Psoas muscle (tissue), 8 donors: ENCODE data around the gene HOXA9. TPM values are rescaled to one million over a fixed set of nuclear protein-coding genes. Genes with fewer than 3 reads are reported as not detected.
A peak's percentile ranks its signal among the peaks of the same experiment; 100 is the strongest.

Experiments used
- ATAC-seq, 4 donors: fragments of 200-7000 bp; cut with Tn5 transposase; one replicate each; pipeline ENCODE4 v1.9.1; 2020; ENCODE audit warnings: moderate library complexity in 3 of 4, mild to moderate bottlenecking in 2 of 4
- DNase-seq, 2 donors: peaks; one replicate each; pipeline ENCODE4 v3.0.0-alpha.2; 2020
- H3K27ac ChIP-seq: fragments of 200-600 bp; one replicate; pipeline ENCODE4 v1.8.0; 2022
- H3K27me3 ChIP-seq, 3 donors: fragments of 200-600 bp in 1 of 3; one replicate each; pipeline versions ENCODE4 v1.6.1 to v1.8.0; 2013 to 2022; ENCODE audit warnings: low read length in 2 of 3, mild to moderate bottlenecking in 2 of 3, moderate library complexity in 1 of 3; ENCODE audit not compliant: insufficient read depth in 3 of 3
- H3K36me3 ChIP-seq, 2 donors: fragments of 200-600 bp in 1 of 2; one replicate each; pipeline versions ENCODE4 v1.6.1 to v1.8.0; 2013 to 2022; ENCODE audit warnings: low read depth in 1 of 2, mild to moderate bottlenecking in 1 of 2, moderate library complexity in 1 of 2; ENCODE audit not compliant: insufficient read depth in 1 of 2
- H3K4me1 ChIP-seq: fragments of 200-600 bp; one replicate; pipeline ENCODE4 v1.8.0; 2022
- H3K4me3 ChIP-seq: fragments of 200-600 bp; one replicate; pipeline ENCODE4 v1.8.0; 2022; ENCODE audit warnings: mild to moderate bottlenecking
- H3K9me3 ChIP-seq: fragments of 200-600 bp; one replicate; pipeline ENCODE4 v1.8.0; 2022
- WGBS, 3 donors: extraction: QIAGEN DNeasy Blood & Tissue Kit; methylation state at CpG; one replicate each; pipeline versions ENCODE4 v1.1.6 to v1.1.7; 2013; 5-methylcytosine and 5-hydroxymethylcytosine counted together
- intact Hi-C, 2 donors: fragments of 100-400 bp; cut with DNase I; formaldehyde crosslinking; loops; one replicate each; pipeline versions ENCODE4 v1.11.0 to v1.14.2; 2022
- polyA plus RNA-seq, 3 donors: library from polyadenylated mRNA; stranded (reverse); fragments of 200-250 nt; gene quantifications; one replicate each; pipeline ENCODE4 v1.2.3, GENCODE V29; 2013
- total RNA-seq, 4 donors: library from RNA; stranded (reverse); fragmentation: NEBNext Ultra II Directional in 2 of 4; extraction: Animal tissue kit (Norgen Biotek cat#: 25700) in 2 of 4; gene quantifications; one replicate each; pipeline versions ENCODE4 v1.2.1 to v1.2.4, GENCODE V29; 2021 to 2023
- TF ChIP-seq, protein P1 (sequence below): fragments of 200-600 bp; IDR thresholded peaks from one replicate; pipeline ENCODE4 v1.8.0; 2022; ENCODE audit warnings: antibody characterized with exemption
- donor health status: healthy with polysubstance abuse.
- donor health status: DM: no; HTN: no; CAD: no; lungs with moderate emphysema.
- donor health status: Bipolar disorder and iron deficiency.
- donor health status: healthy.
- donor health status: DM: yes; HTN: yes; CAD: no.
- donor health status: DM: no; HTN: no; CAD: no.
- donor health status: DM: no; HTN: no; CAD: no.
- donor health status: DM: yes; HTN: yes; CAD: no.

Gene HOXA9
- total and polyA plus RNA-seq, 7 donors, result 0.81 to 55.9 (median 16.0) TPM; not detected in 1

DNA sequence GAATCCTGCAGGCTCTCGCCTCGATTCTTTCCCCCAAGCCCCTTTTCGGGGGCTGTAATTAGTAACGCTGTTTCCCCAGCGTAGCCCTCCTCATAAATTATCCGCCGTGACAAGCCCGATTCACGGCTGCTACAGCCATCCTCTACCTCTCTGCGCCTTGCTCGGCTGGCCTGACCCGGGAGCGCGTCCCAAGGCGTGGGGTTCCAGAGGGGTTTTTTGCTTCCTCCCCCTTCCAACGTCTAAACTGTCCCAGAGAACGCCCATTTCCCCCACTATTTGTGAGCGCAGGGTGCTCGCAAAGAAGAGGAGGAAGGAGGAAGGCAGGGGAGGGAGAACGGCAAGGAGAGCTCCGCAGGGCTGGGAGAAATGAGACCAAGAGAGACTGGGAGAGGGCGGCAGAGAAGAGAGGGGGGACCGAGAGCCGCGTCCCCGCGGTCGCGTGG is 22.7 kb downstream of the HOXA9 start:
- H3K4me1 ChIP-seq, result peaks cover 19% of the 10 kb centered on the region
- H3K27ac ChIP-seq, result peak overlapping the region; percentile 83
- no peaks in the 10 kb centered on the region for H3K9me3 ChIP-seq
- intact Hi-C loops, result loop anchor here in 1 of 2 donors (5.0 to 10.0 kb wide), 2 partner anchors 285 to 748 kb away; no protein-coding TSS in a partner anchor
- 50 to 63% (median 61%) methylated on average over 29 of the region's 29 CpGs for WGBS, 3 donors
- DNase-seq, result peak in 1 of 2 donors; percentile 41
- no peaks in the 10 kb centered on the region for H3K27me3 ChIP-seq
- TF ChIP-seq, protein P1, sequence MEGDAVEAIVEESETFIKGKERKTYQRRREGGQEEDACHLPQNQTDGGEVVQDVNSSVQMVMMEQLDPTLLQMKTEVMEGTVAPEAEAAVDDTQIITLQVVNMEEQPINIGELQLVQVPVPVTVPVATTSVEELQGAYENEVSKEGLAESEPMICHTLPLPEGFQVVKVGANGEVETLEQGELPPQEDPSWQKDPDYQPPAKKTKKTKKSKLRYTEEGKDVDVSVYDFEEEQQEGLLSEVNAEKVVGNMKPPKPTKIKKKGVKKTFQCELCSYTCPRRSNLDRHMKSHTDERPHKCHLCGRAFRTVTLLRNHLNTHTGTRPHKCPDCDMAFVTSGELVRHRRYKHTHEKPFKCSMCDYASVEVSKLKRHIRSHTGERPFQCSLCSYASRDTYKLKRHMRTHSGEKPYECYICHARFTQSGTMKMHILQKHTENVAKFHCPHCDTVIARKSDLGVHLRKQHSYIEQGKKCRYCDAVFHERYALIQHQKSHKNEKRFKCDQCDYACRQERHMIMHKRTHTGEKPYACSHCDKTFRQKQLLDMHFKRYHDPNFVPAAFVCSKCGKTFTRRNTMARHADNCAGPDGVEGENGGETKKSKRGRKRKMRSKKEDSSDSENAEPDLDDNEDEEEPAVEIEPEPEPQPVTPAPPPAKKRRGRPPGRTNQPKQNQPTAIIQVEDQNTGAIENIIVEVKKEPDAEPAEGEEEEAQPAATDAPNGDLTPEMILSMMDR, result no peak
- peak overlapping the region; percentile 74 for H3K4me3 ChIP-seq
- peaks cover 0 to 37% of the 10 kb centered on the region in 2 donors for H3K36me3 ChIP-seq
- no peak for ATAC-seq

DNA sequence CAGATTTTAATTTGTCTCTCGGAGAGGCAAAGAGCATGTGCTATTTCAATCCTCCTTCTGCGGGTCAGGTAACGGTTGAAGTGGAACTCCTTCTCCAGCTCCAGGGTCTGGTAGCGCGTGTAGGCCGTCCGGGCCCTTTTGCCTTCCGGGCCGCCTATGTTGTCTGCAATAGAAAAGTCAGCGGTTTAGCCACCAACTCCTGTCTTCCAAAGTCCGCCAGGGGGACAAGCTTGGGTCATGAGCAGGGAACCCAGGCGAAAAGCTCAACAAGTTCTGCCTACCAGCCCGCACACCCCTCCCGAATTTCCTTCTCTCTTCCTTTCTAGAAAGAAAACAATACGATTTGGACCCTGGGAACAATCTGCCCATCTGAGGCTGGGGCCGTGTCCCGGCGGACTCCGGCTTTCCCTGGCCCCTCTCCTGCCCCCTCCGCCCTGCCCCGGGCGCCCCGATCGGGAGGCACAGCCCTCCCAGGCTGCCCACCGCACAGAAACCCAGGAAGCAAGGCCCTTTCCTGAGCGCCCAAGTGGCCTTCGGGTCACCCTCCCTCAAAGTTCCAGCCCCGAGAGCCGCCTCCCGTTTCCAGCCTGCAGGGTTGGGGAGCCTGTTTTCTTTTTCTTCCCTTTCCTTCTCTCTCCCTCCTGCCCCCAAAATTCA is 23.3 kb downstream of the HOXA9 start:
- DNase-seq (peak in 1 of 2 donors; percentile 53), ATAC-seq (no peak)
- Histone ChIP-seq H3K36me3 (peaks cover 0 to 37% of the 10 kb centered on the region in 2 donors), H3K4me1 (peaks cover 19% of the 10 kb centered on the region), H3K4me3 (peak overlapping the region; percentile 74), H3K27ac (peak overlapping the region; percentile 83), H3K9me3 (no peaks in the 10 kb centered on the region), H3K27me3 (no peaks in the 10 kb centered on the region)
- intact Hi-C loops, result loop anchor here in 1 of 2 donors (5.0 to 10.0 kb wide), 2 partner anchors 285 to 747 kb away; no protein-coding TSS in a partner anchor
- 70 to 77% (median 72%) methylated on average over 30 of the region's 30 CpGs for WGBS, 3 donors
- TF ChIP-seq, protein P1, result no peak

DNA sequence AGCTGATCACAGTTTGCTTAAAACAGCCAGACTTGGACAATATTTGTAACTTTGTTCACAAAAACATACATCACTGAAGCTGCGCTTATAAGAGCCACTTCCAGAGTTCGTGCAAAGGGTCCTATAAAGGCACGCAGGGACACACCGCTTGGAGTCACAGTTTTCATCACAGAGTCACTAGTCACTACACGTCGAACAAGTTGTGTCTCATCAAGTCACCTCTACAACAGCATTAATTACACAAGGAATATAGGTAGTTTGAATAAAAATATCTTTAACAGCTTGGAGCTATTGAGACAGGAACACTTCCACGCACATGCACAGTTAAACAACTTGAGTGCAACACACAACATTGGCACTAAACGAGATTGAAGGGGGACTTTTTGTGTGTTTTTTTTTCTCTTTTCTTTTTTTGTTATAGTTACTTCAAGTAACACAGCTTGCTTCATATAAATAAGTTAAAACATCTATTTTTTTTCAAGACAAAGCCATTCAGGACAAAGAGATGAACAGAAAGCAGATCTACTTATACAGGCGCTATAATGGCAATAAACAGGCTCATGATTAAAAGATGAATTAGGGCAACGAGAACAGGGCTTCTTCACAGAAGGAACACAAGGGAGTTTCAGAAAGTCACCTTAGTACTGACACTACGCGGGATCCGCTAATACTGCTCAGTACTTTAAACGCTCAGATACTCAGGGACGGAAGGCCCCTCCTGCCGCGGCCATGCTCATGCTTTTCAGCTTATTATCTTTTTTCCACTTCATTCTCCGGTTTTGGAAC is 24.0 kb downstream of the HOXA9 start:
- ATAC-seq (no peak), DNase-seq (no peak)
- TF ChIP-seq, protein P1, result no peak
- 78 to 84% (median 84%) methylated on average over 18 of the region's 18 CpGs for WGBS, 3 donors
- Histone ChIP-seq H3K27me3 (no peaks in the 10 kb centered on the region), H3K9me3 (no peaks in the 10 kb centered on the region), H3K27ac (peak overlapping the region; percentile 83), H3K4me3 (peak overlapping the region; percentile 74), H3K36me3 (peaks cover 0 to 37% of the 10 kb centered on the region in 2 donors), H3K4me1 (peaks cover 14% of the 10 kb centered on the region)
- intact Hi-C loops, result loop anchor here in 1 of 2 donors (5.0 to 10.0 kb wide), 2 partner anchors 284 to 747 kb away; no protein-coding TSS in a partner anchor

DNA sequence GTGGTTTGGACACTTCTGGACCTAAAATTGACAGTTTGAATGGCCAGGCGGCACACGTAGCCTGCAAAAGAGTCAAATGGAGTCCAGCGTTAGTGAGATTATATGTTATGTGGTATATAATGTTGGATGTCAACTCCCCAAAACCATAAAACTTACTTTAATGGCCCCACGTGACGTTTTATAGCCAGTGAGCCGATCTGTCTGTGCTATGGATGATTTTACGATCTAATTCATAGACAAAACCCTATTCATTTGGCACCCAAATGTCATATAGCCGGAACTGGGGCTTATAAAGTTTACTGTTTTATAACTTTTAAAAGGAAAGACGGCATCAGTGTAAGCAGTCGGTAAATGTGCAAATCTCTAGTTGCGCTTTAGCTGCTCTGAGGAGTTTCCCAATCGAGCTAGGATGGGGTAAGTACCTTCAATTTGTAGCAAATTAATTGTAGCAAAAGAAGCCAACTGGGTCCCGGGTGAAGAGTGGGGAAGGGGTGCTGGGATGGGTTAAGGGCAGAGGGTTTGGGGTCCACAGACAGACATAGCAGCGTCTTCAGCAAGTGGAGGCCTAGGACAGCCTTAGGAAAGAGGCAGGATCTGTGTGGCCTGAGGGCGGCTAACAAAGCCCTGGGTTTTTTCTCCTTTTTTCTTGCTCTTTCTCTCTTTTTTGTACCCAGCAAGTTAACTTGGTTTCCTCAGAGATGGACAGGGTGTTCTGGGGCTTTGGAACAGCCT is 25.0 kb downstream of the HOXA9 start:
- 86 to 88% (median 87%) methylated on average over 15 of the region's 15 CpGs for WGBS, 3 donors
- H3K27me3 ChIP-seq, result no peaks in the 10 kb centered on the region
- ATAC-seq, result no peak

More for the DNA sequence above, 25.0 kb downstream of the HOXA9 start:
- TF ChIP-seq, protein P1, result no peak
- no peaks in the 10 kb centered on the region for H3K9me3 ChIP-seq
- H3K27ac ChIP-seq, result peak overlapping the region; percentile 19
- H3K36me3 ChIP-seq, result peaks cover 0 to 30% of the 10 kb centered on the region in 2 donors
- no peak overlapping the region for H3K4me3 ChIP-seq
- H3K4me1 ChIP-seq, result peaks cover 18% of the 10 kb centered on the region
- DNase-seq, result no peak
- intact Hi-C loops, result loop anchor here in 1 of 2 donors (5.0 to 10.0 kb wide), 2 partner anchors 283 to 745 kb away; no protein-coding TSS in a partner anchor
